Esophagus squamous epithelium (tissue), 4 donors: ENCODE data around the gene FAM89A.
"Not testable (repeated sequence)": the region's sequence is repeated elsewhere in the genome, so short reads cannot be mapped to it uniquely, and the experiment has no call there.

ENCODE experiments used
- POLR2A ChIP-seq, 4 donors: fragments of 450-650 bp; IDR thresholded peaks; one replicate each; pipeline ENCODE4 v1.6.1; 2017; ENCODE audit warnings: antibody characterized with exemption in 4 of 4, mild to moderate bottlenecking in 4 of 4, moderate library complexity in 3 of 4
- TF ChIP-seq, protein P1 (sequence below), 6 experiments: fragments of 450-650 bp in 4 of 6; fragments of 200-600 bp in 2 of 6; sonication (generic) in 2 of 6; IDR thresholded peaks; one replicate each; pipeline ENCODE4 v1.5.1; 2016 to 2019; ENCODE audit warnings: antibody characterized with exemption in 6 of 6, mild to moderate bottlenecking in 4 of 6, moderate library complexity in 4 of 6

DNA sequence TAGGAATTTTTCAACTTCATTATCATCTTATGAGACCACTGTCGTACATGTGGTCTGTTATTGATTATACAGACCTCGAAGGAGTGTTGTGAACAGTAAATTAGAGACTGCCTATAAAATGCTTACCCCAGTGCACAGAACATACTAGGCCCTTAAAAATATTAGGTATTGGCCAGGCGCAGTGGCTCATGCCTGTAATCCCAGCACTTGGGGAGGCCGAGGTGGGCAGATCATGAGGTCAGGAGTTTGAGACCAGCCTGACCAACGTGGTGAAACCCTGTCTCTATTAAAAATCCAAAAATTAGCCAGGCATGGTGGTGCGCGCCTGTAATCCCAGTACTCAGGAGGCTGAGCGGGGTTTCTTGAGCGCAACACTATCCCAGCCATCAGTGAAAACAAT, 10.9 kb upstream of the FAM89A start:
- TF ChIP-seq, protein P1, sequence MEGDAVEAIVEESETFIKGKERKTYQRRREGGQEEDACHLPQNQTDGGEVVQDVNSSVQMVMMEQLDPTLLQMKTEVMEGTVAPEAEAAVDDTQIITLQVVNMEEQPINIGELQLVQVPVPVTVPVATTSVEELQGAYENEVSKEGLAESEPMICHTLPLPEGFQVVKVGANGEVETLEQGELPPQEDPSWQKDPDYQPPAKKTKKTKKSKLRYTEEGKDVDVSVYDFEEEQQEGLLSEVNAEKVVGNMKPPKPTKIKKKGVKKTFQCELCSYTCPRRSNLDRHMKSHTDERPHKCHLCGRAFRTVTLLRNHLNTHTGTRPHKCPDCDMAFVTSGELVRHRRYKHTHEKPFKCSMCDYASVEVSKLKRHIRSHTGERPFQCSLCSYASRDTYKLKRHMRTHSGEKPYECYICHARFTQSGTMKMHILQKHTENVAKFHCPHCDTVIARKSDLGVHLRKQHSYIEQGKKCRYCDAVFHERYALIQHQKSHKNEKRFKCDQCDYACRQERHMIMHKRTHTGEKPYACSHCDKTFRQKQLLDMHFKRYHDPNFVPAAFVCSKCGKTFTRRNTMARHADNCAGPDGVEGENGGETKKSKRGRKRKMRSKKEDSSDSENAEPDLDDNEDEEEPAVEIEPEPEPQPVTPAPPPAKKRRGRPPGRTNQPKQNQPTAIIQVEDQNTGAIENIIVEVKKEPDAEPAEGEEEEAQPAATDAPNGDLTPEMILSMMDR (IDR thresholded peaks at IDR 0.05), result not testable (repeated sequence)
- TF ChIP-seq POLR2A (IDR thresholded peaks at IDR 0.05), result not testable (repeated sequence)
